NCI-H2107 treated with DMSO at 0.1 percent for 48 hours (cell line): ENCODE measurements around the gene RARS2.
"Not testable (repeated sequence)": the region's sequence is repeated elsewhere in the genome, so short reads cannot be mapped to it uniquely, and the experiment has no call there.

ENCODE experiments used
- DNase-seq: peaks from one replicate; lab custom pipeline; 2025; ENCODE audit not compliant: unreplicated experiment; lab: John Stamatoyannopoulos, UW

Gene RARS2, protein sequence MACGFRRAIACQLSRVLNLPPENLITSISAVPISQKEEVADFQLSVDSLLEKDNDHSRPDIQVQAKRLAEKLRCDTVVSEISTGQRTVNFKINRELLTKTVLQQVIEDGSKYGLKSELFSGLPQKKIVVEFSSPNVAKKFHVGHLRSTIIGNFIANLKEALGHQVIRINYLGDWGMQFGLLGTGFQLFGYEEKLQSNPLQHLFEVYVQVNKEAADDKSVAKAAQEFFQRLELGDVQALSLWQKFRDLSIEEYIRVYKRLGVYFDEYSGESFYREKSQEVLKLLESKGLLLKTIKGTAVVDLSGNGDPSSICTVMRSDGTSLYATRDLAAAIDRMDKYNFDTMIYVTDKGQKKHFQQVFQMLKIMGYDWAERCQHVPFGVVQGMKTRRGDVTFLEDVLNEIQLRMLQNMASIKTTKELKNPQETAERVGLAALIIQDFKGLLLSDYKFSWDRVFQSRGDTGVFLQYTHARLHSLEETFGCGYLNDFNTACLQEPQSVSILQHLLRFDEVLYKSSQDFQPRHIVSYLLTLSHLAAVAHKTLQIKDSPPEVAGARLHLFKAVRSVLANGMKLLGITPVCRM

DNA sequence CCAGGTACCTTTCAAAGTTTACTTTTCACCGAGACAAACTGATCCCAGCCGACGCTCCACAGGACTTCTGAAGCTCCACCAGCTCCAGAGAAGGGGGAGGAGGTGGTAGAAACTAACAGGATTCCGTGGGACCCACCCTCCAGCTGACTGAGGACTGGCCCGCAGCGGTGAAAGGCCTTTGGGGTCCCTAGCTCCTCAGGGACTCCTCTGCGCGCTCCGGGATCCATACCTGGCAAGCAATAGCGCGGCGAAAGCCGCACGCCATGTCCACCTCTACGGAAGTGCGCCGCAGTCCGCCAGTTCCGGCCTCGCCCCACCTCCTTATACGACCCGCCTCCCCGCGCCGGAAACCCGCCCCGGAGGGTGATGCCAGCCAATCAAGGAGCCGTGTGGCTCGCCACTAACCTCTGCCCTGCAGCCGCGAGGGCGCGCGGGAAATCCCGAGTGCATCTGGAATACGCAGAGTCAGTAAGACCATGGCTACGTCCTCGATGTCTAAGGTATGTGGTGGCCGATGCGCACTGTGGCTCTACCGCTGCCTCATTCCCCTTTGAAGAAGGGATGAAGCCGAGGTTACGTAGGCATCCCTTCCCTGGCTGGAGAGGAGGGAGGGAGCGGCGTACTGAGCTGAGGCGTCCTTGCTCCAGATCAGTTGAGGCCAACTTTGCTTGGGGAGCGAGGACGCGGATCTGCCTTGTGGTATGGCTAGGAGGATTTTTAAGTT lies at the start of gene RARS2, which contains the start of gene ORC3:
TSS of gene RARS2 (minus strand) at position 295 of the 724 bp plus-strand sequence. CDS start at position 265, 30 bp downstream.
TSS of gene ORC3 (plus strand) at position 443 of the 724 bp plus-strand sequence. CDS start at position 477, 34 bp downstream.
- peak; percentile 82 for DNase-seq

DNA sequence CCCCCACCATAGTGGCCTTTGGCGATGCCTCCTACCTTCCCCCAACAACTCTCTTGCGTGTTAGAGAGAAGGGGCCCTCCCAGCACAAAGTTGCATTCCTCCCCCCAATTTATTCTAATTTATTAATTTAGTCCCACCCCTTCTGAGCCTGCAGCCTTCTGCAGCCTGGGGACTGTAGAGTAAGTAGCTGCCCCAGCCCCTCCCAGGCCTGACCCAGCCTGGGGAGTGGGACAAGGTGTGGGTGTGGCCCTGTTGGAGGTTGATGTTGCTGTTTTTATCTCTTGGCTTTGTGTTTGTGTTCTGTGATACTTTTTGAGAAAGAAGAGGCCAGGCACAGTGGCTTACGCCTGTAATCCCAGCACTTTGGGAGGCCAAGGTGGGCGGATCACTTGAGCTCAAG lies 49.6 kb upstream of the RARS2 start:
- DNase-seq: no peak

DNA sequence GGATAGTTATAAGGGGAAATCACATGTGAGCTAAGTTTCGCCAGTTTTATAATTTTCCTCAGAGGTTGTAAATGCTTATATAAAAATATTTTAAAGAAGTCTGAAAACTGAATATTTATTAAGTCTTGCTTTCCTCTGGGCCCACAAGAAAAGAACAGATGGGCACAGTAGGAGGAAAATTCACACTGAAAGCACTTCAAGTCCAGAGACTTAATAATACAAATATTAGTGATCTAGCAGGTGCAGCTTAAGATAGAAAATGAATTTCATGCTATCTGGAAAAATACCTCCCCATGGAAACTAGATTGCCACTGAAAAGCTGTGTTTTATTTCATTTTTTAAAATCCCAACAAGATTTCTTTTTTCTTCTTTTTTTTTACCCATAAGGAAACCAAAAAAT lies 47.3 kb upstream of the RARS2 start:
- DNase-seq: no peak

DNA sequence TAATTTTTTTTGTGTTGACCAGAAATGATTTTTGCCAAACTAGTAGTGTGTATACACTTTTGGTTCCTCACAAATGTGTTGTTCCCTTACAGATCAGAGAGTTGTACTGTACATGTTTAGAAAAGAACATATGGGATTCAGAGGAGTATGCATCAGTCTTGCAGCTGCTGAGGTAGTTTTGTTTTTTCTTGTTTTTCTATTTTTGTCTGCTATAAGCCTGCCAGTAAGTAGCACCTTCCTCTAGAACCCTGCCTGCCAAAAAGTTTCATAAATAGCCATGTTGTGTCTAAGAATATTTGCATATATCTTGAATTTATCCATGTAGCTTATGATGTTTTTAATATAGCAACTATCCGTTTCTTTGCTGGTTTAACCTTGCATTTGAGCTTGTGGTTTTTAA lies 46.5 kb upstream of the RARS2 start:
- DNase-seq: no peak

DNA sequence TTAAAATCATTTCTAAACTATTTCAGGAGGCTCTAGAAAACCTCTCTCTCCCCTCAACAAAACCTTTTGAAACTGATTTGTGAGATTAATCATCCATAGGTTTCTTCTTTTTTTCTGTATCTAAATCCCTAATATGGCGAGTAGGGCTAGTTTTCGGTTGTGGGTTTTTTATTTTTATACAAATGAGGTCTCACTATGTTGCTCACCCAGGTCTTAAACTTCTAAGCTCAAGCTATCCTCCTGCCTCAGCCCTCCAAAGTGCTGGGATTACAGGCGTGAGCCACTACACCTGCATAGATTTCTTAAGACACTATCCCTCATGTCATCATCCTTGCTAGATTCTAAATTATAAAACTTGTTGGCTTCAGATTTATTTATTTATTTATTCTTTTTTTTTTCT lies 44.1 kb upstream of the RARS2 start:
- no peak for DNase-seq

DNA sequence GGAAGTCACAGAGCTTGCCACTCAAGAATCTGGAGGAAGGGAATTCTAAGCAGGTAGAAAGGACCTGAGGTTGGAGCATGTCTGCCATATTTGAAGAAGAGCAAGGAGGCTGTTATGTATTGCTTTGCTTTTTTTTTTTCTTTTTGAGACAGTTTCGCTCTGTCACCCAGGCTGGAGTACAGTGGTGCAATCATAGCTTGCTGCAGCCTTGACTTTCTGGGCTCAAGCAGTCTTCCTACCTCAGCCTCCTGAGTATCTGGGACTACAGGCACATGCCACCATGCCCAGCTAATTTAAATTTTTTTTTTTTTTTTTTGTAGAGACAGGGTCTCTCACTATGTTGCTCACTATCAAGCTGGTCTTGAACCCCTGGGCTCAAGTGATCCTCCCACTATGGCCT lies 41.0 kb upstream of the RARS2 start:
- DNase-seq: no peak

DNA sequence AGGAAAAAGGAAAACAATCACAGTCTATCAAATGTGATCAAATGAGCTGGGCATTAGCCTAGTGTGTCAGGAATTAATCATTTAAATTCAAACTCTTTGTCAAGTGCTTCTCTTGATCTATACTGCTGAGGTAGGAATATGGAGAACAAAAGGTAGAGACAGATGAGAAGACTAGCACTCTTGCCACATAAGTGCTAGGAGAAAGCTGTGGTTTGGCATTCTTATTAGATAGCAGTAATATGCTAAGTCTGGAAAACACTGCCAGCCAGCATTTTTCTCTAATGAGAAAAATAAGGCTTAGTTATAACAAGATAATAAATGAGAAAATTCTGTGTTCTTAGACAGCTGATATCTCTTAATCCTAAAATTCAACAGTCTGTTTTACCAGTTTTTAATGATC lies 39.1 kb upstream of the RARS2 start:
- DNase-seq: no peak

DNA sequence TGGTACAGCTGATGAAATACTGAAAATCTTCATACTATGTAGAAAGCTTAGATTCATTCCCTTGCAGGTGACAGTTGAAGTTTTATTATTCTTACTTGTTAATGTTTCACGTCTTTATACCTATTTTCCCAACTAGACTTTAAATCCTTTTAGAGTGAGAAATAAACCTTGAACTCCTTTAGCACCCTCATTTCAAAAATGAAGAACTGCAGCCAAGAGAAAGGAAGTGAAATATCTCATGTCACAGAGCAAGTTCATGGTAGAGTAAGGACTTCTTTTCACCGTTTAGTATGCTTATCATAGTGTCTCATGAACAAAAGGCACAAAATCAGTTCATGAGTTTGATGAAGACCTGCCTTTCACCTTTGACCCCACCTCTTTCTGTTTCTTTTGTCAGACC lies 38.6 kb upstream of the RARS2 start:
- no peak for DNase-seq

DNA sequence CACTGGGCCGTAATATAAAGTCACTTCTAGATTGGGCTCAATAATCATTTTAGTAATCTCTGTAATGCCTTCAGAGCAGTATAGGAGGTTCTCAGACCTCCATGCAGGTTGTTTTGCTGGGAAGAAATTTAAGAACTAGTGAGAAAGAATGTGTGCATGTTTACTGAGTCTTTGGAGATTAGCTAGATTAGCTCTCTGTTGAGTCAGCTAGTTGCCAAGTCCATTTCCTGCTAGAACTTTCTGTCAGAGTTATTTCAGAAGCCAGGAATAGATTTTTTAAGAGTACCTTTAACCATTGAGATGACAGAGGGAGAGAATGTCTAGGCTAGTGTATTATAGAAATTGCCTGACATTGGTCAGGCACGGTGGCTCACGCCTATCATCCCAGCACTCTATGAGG lies 33.5 kb upstream of the RARS2 start:
- DNase-seq: no peak

DNA sequence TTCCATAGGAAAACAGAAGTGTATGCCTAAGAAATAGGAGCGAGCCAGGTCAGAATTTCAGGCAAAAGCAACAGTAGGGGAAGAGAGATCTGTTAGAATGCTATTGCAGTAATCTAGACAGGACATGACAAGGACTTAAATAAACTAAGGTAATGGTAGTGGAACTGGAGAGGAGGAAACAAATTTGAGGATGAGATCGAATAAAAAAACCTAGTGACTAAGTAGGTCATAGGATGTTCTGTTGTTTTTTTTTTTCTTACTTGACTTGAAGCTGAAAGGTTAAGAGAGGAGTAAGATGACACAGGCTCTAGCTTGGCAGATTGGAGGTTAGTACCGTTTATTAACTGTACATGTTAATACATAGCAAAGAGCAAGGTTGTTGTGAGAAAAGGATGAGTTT lies 28.7 kb upstream of the RARS2 start:
- no peak for DNase-seq

DNA sequence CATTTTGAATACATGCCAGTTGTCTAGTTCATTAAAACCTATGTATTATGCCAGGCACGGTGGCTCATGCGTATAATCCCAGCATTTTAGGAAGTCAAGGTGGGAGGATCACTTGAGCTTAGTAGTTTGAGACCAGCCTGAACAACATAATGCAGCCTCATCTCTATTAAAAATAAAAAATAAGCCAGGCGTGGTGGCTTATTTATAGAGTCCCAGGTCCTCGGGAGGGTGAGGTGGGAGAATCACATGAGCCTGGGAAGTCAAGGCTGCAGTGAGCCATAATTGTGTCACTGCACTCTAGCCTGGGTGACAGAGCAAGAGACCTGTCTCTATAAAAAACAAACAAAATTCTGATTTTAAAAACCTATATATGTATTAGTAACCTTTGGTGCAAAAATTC lies 27.6 kb upstream of the RARS2 start:
- DNase-seq: no peak

DNA sequence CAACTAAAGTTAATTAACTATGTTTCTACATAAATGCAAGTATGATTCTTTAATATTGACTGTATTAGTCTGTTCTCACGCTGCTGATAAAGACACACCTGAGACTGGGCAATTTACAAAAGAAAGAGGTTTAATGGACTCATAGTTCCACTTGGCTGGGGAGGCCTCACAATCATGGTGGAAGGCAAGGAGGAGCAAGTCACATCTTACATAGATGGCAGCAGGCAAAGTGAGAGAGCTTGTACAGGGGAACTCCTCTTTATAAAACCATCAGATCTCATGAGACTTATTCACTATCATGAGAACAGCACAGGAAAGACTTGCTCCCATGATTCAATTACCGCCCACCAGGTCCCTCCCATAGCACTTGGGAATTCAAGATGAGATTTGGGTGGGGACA lies 23.2 kb upstream of the RARS2 start:
- not testable (repeated sequence) for DNase-seq

DNA sequence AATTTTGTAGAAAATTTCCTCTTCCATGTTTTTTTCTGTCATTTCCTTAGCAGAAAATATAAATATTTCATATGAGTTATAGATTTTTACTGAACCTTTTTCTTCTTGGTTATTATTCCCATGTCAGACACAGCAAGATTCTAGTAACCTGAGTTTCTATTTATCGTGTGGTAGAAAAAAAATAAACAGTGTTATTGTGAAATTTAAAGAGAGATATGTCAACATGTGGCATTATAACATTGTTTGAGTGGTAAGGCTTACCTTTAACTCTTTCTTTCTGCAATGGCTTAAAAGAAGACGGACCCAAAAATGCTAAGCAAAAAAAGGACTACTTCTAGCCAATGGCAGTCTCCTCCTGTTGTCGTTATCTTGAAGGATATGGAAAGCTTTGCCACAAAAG lies 19.0 kb upstream of the RARS2 start:
- no peak for DNase-seq

DNA sequence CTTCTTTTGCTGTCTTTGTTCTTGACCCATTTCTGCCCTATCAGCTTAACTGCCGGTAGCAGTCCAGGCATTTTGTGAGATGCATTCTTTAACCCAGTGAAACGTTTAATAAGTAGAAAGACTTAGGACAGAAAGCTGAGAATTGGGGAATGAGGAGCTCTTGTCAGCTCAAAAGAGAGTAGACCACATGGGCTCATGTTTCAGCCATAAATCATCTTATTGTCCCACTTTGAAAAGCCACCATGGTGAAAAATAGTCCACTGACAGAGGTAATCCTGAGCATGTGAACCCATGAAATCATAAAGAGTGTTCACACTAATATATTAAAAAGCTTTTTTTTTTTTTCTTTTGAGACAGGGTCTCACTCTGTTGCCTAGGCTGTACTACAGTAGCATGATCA lies 16.4 kb upstream of the RARS2 start:
- DNase-seq: peak; percentile 3

DNA sequence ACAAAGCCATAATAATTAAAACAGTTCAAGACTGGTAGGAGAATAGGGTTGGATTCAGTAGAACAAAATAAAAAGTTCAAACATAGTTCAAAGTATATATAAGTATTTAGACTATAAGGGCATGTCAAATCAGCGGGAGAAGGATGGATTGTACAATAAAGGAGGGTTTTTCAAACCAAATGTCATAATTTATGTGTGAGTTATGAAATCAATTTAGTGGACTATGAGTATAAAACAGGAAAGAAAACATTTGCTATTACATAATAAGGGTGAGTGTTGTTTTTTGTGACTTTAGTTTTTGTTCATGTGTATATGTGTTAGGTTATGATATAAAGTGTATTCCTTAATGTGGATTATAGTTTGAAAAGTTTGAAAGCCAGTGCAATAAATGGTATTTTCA lies 10.8 kb upstream of the RARS2 start:
- DNase-seq: no peak

DNA sequence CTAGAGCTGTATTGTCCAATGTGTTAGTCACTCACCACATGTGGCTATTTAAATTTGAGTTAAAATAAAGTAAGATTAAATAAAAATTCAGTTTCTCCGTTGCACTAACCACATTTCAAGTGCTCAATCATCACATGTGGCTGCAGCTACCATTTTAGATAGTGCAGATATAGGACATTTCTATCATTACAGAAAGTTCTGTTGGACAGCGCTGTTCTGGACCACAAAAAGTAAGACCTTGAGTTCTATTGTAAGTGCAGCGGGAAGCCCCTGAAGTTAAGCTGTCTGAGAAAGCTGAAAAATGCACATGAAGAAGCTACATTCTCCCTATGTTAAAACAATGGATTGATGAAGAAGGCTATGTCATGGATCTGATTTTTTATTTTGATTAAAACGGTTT lies 1.2 kb upstream of the RARS2 start:
- DNase-seq: no peak

DNA sequence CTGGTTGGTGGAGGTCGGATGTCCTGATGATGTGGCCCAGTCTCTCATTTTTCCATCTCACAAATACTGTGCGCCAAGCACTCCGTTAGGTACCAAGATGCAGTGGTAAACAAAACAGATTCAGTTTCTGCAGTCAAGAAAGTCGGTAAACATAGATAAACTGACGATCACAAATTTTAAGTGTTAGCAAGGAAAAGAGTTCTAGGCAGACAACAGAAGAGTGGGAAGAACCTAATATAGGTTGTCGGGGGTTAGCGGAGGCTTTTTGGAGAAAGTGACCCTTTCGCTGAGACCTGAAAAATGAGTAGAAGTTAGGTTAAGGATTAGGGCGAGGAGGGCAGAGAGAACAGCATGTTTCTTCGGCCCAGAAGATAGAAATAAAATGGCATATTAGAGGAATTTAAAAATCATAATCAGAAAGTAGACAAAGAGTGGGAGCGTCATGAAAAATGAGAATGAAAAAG lies 662 bp upstream of the RARS2 start:
- no peak for DNase-seq

DNA sequence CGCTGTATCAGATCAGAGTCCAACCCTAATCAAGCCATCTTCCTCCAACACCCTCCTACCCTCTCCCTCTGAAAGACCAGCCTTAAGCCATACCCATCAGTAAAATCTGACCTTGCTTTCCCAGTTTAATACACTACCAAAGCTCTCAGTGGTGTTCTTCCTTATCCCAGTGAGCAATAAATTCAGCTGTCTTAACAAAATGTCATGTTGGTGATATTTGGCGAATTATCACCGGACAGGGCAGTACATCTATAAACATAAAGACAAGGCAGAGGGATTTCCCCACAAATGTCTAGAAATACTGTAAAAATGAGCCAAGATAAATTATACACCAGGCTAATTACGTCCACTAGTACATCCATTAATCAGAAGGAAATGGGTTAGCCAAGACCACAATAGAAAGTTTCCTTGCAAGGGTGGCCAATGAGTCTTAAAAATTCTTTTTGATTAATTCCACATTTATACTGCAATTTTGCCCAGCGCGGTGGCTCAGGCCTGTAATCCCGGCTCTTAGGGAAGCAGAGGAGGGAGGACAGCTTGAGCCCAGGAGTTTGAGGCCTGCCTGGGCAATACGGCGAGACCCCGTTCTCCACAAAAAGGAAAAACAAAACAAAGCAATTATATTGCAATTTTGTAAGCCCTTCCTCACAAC lies 905 bp downstream of the RARS2 start:
- no peak for DNase-seq

DNA sequence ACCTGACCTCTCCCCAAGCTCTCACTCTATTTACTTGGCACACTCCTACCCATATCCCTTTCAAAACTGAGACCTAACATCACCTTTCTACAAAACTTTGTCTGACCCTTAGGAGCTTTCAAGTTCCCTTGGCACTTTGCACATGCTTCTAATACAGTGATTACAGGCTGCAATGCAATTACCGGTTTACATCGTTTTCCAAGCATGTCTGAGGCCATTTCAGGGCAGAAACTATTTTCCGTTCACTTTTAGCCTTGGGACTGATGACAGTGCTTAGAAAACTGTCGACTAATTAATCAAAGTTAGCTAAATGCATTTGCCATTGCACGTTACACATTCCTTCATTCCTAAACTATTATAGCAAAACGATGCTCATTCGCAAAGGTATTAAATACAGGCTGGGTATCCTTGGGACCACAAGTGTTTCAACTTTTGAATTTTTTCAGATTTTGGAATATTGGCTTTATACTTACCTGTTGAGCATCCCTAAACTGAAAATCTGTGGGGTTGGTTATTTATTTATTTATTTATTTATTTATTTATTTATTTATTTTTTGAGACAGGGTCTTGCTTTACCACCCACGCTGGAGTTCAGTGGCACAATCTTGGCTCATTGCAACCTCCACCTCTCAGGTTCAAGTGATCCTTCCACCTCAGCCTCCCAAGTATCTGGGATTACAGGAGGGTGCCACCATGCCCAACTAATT lies 3.3 kb downstream of the RARS2 start:
- DNase-seq: no peak

DNA sequence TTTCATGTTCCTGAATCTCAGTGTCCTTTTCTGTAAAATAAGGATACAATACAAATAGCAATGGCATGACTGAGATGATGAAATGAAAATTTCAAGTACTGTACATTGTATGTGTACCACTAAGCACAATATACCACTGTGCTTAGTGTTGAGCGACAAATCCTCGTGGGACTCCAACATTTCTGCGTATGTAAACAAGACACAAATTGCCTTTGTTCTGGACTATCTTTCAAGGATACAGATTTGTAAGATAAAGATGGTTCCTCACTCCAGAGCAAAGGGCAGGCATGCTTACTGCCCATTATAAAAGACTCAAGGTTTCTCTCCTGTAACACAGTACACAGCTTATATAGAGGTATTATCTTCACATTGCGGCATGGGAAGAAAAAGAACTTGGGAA lies 6.0 kb downstream of the RARS2 start:
- no peak for DNase-seq

DNA sequence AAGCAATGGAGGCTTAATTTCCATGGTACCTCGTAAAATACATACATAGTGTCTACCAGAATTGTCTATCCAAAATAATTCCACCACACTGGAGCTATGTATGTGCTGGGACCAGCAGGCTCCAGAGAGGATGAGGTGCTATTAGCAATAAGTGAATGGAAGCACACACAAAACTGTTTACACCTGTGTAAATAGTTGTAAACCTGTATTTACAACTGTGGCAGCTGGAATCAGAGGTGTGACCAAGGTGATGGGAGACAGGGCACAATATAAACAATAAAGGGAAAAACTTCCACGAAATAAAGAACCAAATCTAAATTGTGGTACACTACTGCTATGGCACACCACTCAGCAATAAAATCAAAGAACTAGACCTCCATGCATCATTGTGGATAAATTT lies 14.4 kb downstream of the RARS2 start:
- DNase-seq: no peak
